Uterus (tissue), 4 donors: ENCODE results near the gene FPR1. TPM values are rescaled to one million over a fixed set of nuclear protein-coding genes. Genes with fewer than 3 reads are reported as not detected.

Source experiments
- DNase-seq, 2 donors: peaks; one replicate each; pipeline ENCODE4 v3.0.0-alpha.2; 2019 to 2020
- H3K27ac ChIP-seq, 2 donors: fragments of 200-600 bp; sonication (generic); 1 replicate in 1 of 2; 2 replicates in 1 of 2; pipeline ENCODE4 v1.5.1; 2016 to 2018
- H3K27me3 ChIP-seq, 2 donors: fragments of 200-600 bp; sonication (generic); one replicate each; pipeline ENCODE4 v1.5.1; 2018 to 2019; ENCODE audit warnings: control low read depth in 1 of 2
- H3K36me3 ChIP-seq, 2 donors: fragments of 200-600 bp; sonication (generic); one replicate each; pipeline ENCODE4 v1.5.1; 2019; ENCODE audit warnings: control low read depth in 1 of 2
- H3K4me1 ChIP-seq, 2 donors: fragments of 200-600 bp; sonication (generic); one replicate each; pipeline ENCODE4 v1.5.1; 2018 to 2019; ENCODE audit warnings: control low read depth in 1 of 2
- H3K4me3 ChIP-seq, 2 donors: fragments of 200-600 bp; sonication (generic); 1 replicate in 1 of 2; 2 replicates in 1 of 2; pipeline ENCODE4 v1.5.1; 2018 to 2019; ENCODE audit warnings: mild to moderate bottlenecking in 1 of 2
- H3K9me3 ChIP-seq, 2 donors: fragments of 200-600 bp; sonication (generic); one replicate each; pipeline ENCODE4 v1.5.1; 2019; ENCODE audit warnings: control low read depth in 1 of 2
- POLR2A ChIP-seq, 2 donors: fragments of 450-650 bp; IDR thresholded peaks; one replicate each; pipeline ENCODE4 v1.6.1; 2016; ENCODE audit warnings: antibody characterized with exemption in 2 of 2, mild to moderate bottlenecking in 1 of 2, moderate library complexity in 1 of 2
- intact Hi-C: fragments of 100-400 bp; cut with DNase I; formaldehyde crosslinking; loops from one replicate; pipeline ENCODE4 v1.15.1; 2023; ENCODE audit warnings: low total_unique reads
- total RNA-seq, 4 donors: library from RNA; depleted of rRNA in 3 of 4; stranded (reverse); fragments of >200 nt in 3 of 4; gene quantifications; one replicate each; pipeline versions ENCODE4 v1.1.0 to v1.2.4, GENCODE V29; 2014 to 2023
- TF ChIP-seq, protein P1 (sequence below), 4 experiments: fragments of 200-600 bp in 2 of 4; fragments of 450-650 bp in 2 of 4; sonication (generic) in 2 of 4; IDR thresholded peaks; one replicate each; pipeline ENCODE4 v1.5.1; 2016 to 2019; ENCODE audit warnings: antibody characterized with exemption in 4 of 4, mild to moderate bottlenecking in 2 of 4, moderate library complexity in 1 of 4
- donor health status: DM: yes; HTN: yes; CAD: no.

FPR1 gene
- total RNA-seq, 4 donors from 2014 or later, result 0.51 to 58.2 (median 2.1) TPM

DNA sequence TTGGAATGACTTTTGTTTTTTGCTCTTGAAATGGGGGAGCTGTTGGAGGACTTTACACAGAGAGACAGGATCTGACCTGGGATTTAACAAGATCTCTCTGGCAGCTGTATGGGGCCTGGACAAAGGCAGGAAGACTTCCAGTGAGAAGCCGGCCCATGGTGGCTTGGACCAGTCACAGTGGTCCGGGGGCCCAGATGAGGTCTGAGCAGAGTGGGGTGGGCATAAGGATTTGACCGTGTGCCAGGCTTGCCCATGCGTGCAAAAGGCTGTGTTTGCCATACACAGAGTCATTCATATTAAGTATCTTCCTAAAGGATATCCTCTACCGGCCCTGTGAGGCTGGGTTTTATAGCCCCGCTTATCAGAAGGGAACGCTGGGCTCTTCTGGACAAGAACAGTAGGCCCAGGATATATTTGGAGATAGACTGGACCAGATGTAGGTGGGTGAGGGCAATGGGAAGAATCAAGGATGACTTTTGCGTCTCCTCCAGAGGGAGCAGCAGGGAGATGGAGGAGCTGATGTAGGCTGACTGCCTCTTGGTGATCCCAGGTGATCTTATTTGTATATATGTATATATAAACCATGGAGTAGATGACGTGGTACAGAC is 54.4 kb downstream of the FPR1 start:
- no peak for DNase-seq
- TF ChIP-seq, protein P1, sequence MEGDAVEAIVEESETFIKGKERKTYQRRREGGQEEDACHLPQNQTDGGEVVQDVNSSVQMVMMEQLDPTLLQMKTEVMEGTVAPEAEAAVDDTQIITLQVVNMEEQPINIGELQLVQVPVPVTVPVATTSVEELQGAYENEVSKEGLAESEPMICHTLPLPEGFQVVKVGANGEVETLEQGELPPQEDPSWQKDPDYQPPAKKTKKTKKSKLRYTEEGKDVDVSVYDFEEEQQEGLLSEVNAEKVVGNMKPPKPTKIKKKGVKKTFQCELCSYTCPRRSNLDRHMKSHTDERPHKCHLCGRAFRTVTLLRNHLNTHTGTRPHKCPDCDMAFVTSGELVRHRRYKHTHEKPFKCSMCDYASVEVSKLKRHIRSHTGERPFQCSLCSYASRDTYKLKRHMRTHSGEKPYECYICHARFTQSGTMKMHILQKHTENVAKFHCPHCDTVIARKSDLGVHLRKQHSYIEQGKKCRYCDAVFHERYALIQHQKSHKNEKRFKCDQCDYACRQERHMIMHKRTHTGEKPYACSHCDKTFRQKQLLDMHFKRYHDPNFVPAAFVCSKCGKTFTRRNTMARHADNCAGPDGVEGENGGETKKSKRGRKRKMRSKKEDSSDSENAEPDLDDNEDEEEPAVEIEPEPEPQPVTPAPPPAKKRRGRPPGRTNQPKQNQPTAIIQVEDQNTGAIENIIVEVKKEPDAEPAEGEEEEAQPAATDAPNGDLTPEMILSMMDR (IDR thresholded peaks at IDR 0.05), result no peak
- no peak for TF ChIP-seq POLR2A (IDR thresholded peaks at IDR 0.05)
- H3K36me3 ChIP-seq, result no peaks in the 10 kb centered on the region
- peaks cover 0 to 16% of the 10 kb centered on the region in 2 donors for H3K4me1 ChIP-seq
- no peaks in the 10 kb centered on the region for H3K27me3 ChIP-seq
- no peak overlapping the region for H3K4me3 ChIP-seq
- H3K27ac ChIP-seq, result no peak overlapping the region
- H3K9me3 ChIP-seq, result no peaks in the 10 kb centered on the region
- intact Hi-C loops, result no loop called here

DNA sequence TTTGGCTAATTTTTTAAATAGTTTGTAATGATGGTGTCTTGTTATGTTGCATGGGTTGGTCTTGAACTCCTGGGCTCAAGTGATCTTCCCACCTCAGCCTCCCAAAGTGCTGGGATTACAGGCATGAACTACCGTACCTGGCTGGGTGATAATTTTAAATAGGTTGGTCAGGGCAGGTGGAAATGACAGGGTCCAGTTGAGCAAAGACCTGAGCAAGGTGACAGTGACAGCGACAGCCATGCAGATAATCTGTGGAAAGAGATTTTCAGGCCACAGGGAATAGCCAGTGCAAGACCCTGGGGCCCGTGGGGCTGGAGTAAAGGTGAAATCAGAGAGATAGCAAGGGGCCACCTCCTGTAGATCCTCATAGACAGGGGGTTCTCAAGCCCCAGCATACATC is 55.1 kb downstream of the FPR1 start:
- Histone ChIP-seq H3K4me1 (peaks cover 0 to 22% of the 10 kb centered on the region in 2 donors), H3K27ac (no peak overlapping the region), H3K27me3 (no peaks in the 10 kb centered on the region), H3K9me3 (no peaks in the 10 kb centered on the region), H3K36me3 (no peaks in the 10 kb centered on the region), H3K4me3 (no peak overlapping the region)
- intact Hi-C loops, result no loop called here
- TF ChIP-seq, protein P1 (IDR thresholded peaks at IDR 0.05), result no peak
- no peak for TF ChIP-seq POLR2A (IDR thresholded peaks at IDR 0.05)
- DNase-seq, result no peak

Other genes with a start within 250 kb of the FPR1 start
- 1 to 10 TPM in 2 of 4 donors, under 1 TPM in 2; 0.29 to 7.2 (median 0.77) TPM for gene SIGLEC6, start 220.2 kb downstream of the FPR1 start, total RNA-seq
- gene ZNF175, start 180.6 kb downstream of the FPR1 start, total RNA-seq, result 10 to 100 TPM in 2 of 4 donors, 1 to 10 TPM in 2; 4.1 to 17.8 (median 9.3) TPM
- 1 to 10 TPM in 1 of 4 donors, under 1 TPM in 2, not detected in 1; 0.41 to 6.8 (median 0.85) TPM for gene SIGLEC5, start 121.5 kb downstream of the FPR1 start, total RNA-seq
- 1 to 10 TPM in 2 of 4 donors, under 1 TPM in 1, not detected in 1; 0.69 to 3.5 (median 1.0) TPM for gene SIGLEC14, start 105.1 kb downstream of the FPR1 start, total RNA-seq
- 100 to 1,000 TPM in 1 of 4 donors, 10 to 100 TPM in 2, 1 to 10 TPM in 1; 9.7 to 112 (median 22.5) TPM for gene SPACA6, start 58.5 kb downstream of the FPR1 start, total RNA-seq
- gene HAS1, start 27.9 kb downstream of the FPR1 start, total RNA-seq, result 1 to 10 TPM in 1 of 4 donors, under 1 TPM in 3; 0.29 to 2.0 (median 0.70) TPM
- under 1 TPM in 2 of 4 donors, not detected in 2; 0.58 to 0.76 TPM for gene FPR2, start 9.3 kb upstream of the FPR1 start, total RNA-seq
- 1 to 10 TPM in 3 of 4 donors, not detected in 1; 1.2 to 5.6 (median 1.8) TPM for gene FPR3, start 43.3 kb upstream of the FPR1 start, total RNA-seq
- gene ZNF577, start 136.1 kb upstream of the FPR1 start, total RNA-seq, result 10 to 100 TPM; 20.6 to 31.2 (median 25.1) TPM
- 10 to 100 TPM in 2 of 4 donors, 1 to 10 TPM in 2; 3.1 to 36.4 (median 14.6) TPM for gene ZNF649, start 153.1 kb upstream of the FPR1 start, total RNA-seq
- 10 to 100 TPM in 2 of 4 donors, 1 to 10 TPM in 2; 1.0 to 12.0 (median 9.0) TPM for gene ZNF613, start 175.6 kb upstream of the FPR1 start, total RNA-seq
- 10 to 100 TPM in 3 of 4 donors, 1 to 10 TPM in 1; 2.3 to 28.0 (median 15.1) TPM for gene ZNF350, start 235.0 kb upstream of the FPR1 start, total RNA-seq